HAP-1 (cell line): ENCODE data around the gene TMEM119.
"Not testable (repeated sequence)": the region's sequence is repeated elsewhere in the genome, so short reads cannot be mapped to it uniquely, and the experiment has no call there.

Experiments
- DNase-seq, 2 experiments: peaks; one replicate each; pipeline ENCODE4 v3.0.0-alpha.2; 2016 to 2020; ENCODE audit warnings: low spot score in 2 of 2
- H3K27me3 ChIP-seq: fragments of 250-450 bp; sonication (Bioruptor Pico); 2 replicates; pipeline ENCODE4 v1.5.1; 2020; ENCODE audit warnings: low read depth, mild to moderate bottlenecking, moderate library complexity
- H3K36me3 ChIP-seq: fragments of 250-450 bp; sonication (Bioruptor Pico); replicated peaks from 2 replicates; pipeline ENCODE4 v1.5.1; 2020; ENCODE audit warnings: mild to moderate bottlenecking
- H3K4me1 ChIP-seq: fragments of 250-450 bp; sonication (Bioruptor Pico); 2 replicates; pipeline ENCODE4 v1.5.1; 2020; ENCODE audit warnings: mild to moderate bottlenecking
- H3K4me3 ChIP-seq: fragments of 250-450 bp; sonication (Bioruptor Pico); 2 replicates; pipeline ENCODE4 v1.5.1; 2020; ENCODE audit warnings: mild to moderate bottlenecking, moderate library complexity
- H3K9me3 ChIP-seq: fragments of 250-450 bp; sonication (Bioruptor Pico); 2 replicates; pipeline ENCODE4 v1.5.1; 2020; ENCODE audit warnings: mild to moderate bottlenecking, moderate library complexity
- in situ Hi-C: fragments of 300-500 bp; cut with MboI; formaldehyde crosslinking; loops from 3 replicates; pipeline ENCODE4 v1.14.3; 2020; ENCODE audit warnings: low sequenced_read_pairs, inconsistent platforms, mixed read lengths

TMEM119 gene

GRCh38 chr12:108627134-108627920 lies 29.4 kb upstream of the TMEM119 start:
- DNase-seq: no peak
- Histone ChIP-seq H3K36me3 (no peaks in the 10 kb centered on the region), H3K4me3 (no peak overlapping the region), H3K27me3 (no peaks in the 10 kb centered on the region), H3K9me3 (no peaks in the 10 kb centered on the region), H3K4me1 (no peaks in the 10 kb centered on the region)
- in situ Hi-C loops: no loop called here

GRCh38 chr12:108625228-108625627 lies 27.3 kb upstream of the TMEM119 start:
- no peaks in the 10 kb centered on the region for H3K9me3 ChIP-seq
- DNase-seq: no peak
- in situ Hi-C loops: no loop called here
- no peaks in the 10 kb centered on the region for H3K27me3 ChIP-seq
- H3K4me1 ChIP-seq: no peaks in the 10 kb centered on the region
- H3K4me3 ChIP-seq: no peak overlapping the region
- no peaks in the 10 kb centered on the region for H3K36me3 ChIP-seq

DNA sequence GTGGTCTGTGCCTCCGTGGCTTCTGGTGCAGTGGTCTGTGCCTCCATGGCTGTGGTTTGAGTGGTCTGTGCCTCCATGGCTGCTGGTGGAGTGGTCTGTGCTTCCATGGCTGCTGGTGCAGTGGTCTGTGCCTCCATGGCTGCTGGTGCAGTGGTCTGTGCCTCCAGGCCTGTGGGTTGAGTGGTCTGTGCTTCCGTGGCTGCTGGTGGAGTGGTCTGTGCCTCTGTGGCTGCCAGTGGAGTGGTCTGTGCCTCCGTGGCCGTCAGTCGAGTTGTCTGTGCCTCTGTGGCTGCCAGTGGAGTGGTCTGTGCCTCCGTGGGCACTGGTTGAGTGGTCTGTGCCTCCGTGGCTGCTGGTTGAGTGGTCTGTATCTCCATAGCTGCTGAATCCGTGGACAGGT lies 25.7 kb upstream of the TMEM119 start:
- no peaks in the 10 kb centered on the region for H3K27me3 ChIP-seq
- no peaks in the 10 kb centered on the region for H3K9me3 ChIP-seq
- DNase-seq: no peak
- H3K36me3 ChIP-seq: no peaks in the 10 kb centered on the region
- H3K4me1 ChIP-seq: no peaks in the 10 kb centered on the region
- in situ Hi-C loops: no loop called here
- H3K4me3 ChIP-seq: no peak overlapping the region

DNA sequence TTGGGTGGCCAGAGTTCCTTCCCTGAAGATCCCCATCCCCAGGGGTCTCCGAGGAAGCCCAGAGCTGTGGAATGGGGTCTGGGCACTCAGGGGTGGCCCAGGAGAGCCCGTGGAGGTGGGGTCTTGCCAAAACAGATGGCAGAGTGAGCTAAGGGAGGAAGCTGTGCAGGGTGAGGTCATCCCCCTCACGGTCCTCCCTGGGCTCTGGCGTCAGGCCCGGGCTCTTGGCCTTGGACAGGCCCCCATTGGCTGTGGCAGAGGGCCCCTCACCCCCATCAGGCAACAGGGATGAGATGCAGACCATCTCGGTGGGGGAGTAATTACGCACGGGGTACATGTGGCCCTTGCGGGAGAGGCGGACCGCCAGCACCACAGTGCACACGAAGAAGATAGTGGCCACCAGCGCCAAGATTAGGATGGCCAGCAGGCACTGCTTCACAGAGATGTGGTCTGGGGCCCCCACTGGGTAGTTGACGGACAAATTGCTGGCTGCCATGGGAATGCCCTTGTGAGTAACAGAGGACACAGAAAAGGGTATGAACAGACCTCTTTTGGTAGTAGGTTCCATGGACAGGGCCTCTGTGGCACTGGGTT lies 25.1 kb upstream of the TMEM119 start:
- no peak for DNase-seq
- H3K36me3 ChIP-seq: no peaks in the 10 kb centered on the region
- H3K4me1 ChIP-seq: no peaks in the 10 kb centered on the region

GRCh38 chr12:108622421-108622820 lies 24.5 kb upstream of the TMEM119 start:
- no peak overlapping the region for H3K4me3 ChIP-seq
- peak in 1 of 2 experiments; percentile 56 for DNase-seq
- H3K36me3 ChIP-seq: no peaks in the 10 kb centered on the region
- in situ Hi-C loops: no loop called here
- H3K27me3 ChIP-seq: no peaks in the 10 kb centered on the region
- H3K9me3 ChIP-seq: no peaks in the 10 kb centered on the region
- no peaks in the 10 kb centered on the region for H3K4me1 ChIP-seq

More for the DNA sequence above, 25.1 kb upstream of the TMEM119 start:
- no peak overlapping the region for H3K4me3 ChIP-seq
- in situ Hi-C loops: no loop called here
- no peaks in the 10 kb centered on the region for H3K27me3 ChIP-seq
- H3K9me3 ChIP-seq: no peaks in the 10 kb centered on the region

DNA sequence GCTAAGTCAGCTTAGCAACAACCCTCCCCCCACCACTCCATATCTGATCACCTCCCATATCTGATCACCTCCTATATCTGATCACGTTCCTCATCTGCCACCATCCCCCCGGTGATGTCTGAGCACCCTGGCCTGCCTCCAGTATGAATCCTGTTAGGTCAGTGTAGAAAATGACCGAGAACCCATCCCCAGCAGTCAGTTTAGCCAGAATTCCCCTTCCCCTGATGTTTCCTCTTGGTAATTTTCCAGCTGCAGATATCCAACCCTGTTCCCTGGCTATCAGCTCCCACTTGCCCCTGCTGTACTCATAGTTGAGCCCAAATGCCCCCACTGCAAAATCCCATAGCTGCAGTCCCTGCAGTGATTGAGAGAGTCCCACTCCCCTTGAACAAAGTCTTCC lies 23.3 kb upstream of the TMEM119 start:
- in situ Hi-C loops: no loop called here
- no peaks in the 10 kb centered on the region for H3K4me1 ChIP-seq

GRCh38 chr12:108620236-108620879 lies 22.5 kb upstream of the TMEM119 start:
- Histone ChIP-seq H3K36me3 (no peaks in the 10 kb centered on the region), H3K4me1 (no peaks in the 10 kb centered on the region), H3K9me3 (no peaks in the 10 kb centered on the region), H3K4me3 (no peak overlapping the region), H3K27me3 (no peaks in the 10 kb centered on the region)
- in situ Hi-C loops: no loop called here
- DNase-seq: no peak

More for the DNA sequence above, 23.3 kb upstream of the TMEM119 start:
- no peak overlapping the region for H3K4me3 ChIP-seq
- H3K36me3 ChIP-seq: no peaks in the 10 kb centered on the region
- H3K9me3 ChIP-seq: no peaks in the 10 kb centered on the region
- H3K27me3 ChIP-seq: no peaks in the 10 kb centered on the region
- no peak for DNase-seq

DNA sequence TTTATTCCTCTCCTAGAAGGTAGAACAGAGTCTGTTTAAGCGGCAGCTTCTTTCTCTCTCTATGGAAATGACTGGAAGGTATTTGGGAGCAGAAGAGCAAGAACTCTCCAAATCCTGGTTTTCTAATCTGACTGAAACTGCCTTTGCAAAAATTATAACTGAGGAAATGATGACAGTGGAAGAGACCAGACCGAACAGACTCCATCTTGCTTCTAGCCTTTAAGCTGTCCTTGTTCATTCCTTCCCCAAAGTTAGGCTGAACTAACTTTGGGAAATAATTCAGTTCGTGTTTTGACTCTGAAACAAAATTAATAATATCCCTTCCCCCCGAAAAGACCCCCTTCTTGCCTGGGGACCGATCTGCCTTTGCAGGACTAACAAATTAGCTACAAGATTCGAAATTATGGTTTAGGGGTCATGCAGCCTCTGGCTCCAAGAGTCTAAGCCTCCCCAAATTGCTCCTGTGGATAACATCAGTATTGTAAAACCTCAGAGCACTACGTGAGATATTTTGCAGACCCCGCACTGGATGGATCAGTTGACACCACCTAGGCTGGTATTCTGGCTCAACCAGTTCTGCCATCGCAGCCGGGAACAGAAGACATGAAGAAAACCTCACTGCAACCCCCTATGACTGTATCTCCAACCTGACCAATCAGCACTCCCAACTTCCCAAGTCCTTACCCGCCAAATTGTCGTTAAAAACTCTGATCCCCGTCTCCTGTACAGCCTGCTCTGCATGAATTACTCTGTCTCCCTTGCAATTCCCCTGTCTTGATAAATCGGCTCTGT lies 21.7 kb upstream of the TMEM119 start:
- Histone ChIP-seq H3K27me3 (no peaks in the 10 kb centered on the region), H3K9me3 (no peaks in the 10 kb centered on the region), H3K4me3 (no peak overlapping the region), H3K4me1 (no peaks in the 10 kb centered on the region), H3K36me3 (no peaks in the 10 kb centered on the region)
- in situ Hi-C loops: loop anchor here (5.0 kb wide), 1 partner anchor 52 kb away; no protein-coding TSS in a partner anchor
- no peak for DNase-seq

- not testable (repeated sequence) for H3K9me3 ChIP-seq, DNase-seq, H3K36me3 ChIP-seq, H3K4me3 ChIP-seq, H3K4me1 ChIP-seq, H3K27me3 ChIP-seq
- in situ Hi-C loops: loop anchor here (5.0 kb wide), 1 partner anchor 52 kb away; no protein-coding TSS in a partner anchor
Measured at GRCh38 chr12:108618953-108619274, 21.0 kb upstream of the TMEM119 start.

- Histone ChIP-seq H3K27me3 (no peaks in the 10 kb centered on the region), H3K36me3 (no peaks in the 10 kb centered on the region), H3K4me3 (no peak overlapping the region), H3K9me3 (no peaks in the 10 kb centered on the region), H3K4me1 (no peaks in the 10 kb centered on the region)
- peak; percentile 70 to 86 for DNase-seq
- in situ Hi-C loops: loop anchor here (5.0 kb wide), 1 partner anchor 51 kb away; no protein-coding TSS in a partner anchor
Measured at GRCh38 chr12:108618079-108618952, 20.4 kb upstream of the TMEM119 start.

GRCh38 chr12:108616941-108617858 lies 19.3 kb upstream of the TMEM119 start:
- no peaks in the 10 kb centered on the region for H3K27me3 ChIP-seq
- in situ Hi-C loops: loop anchor here (5.0 kb wide), 1 partner anchor 50 kb away; no protein-coding TSS in a partner anchor
- H3K9me3 ChIP-seq: no peaks in the 10 kb centered on the region
- no peaks in the 10 kb centered on the region for H3K36me3 ChIP-seq
- no peak overlapping the region for H3K4me3 ChIP-seq
- no peak for DNase-seq
- no peaks in the 10 kb centered on the region for H3K4me1 ChIP-seq

GRCh38 chr12:108616359-108616758 lies 18.5 kb upstream of the TMEM119 start:
- H3K36me3 ChIP-seq: no peaks in the 10 kb centered on the region
- H3K9me3 ChIP-seq: no peaks in the 10 kb centered on the region
- in situ Hi-C loops: loop anchor here (5.0 kb wide), 1 partner anchor 49 kb away; no protein-coding TSS in a partner anchor
- no peak for DNase-seq
- no peaks in the 10 kb centered on the region for H3K4me1 ChIP-seq
- no peaks in the 10 kb centered on the region for H3K27me3 ChIP-seq
- H3K4me3 ChIP-seq: no peak overlapping the region
